GM12892 (cell line): ENCODE measurements around the gene CRYGN.

ENCODE experiments used
- POLR2A ChIP-seq: IDR thresholded peaks from 2 replicates; pipeline ENCODE4 v1.6.1; 2011; ENCODE audit warnings: low read depth, low read length, control low read depth
- POLR2AphosphoS5 ChIP-seq: IDR thresholded peaks from 2 replicates; pipeline ENCODE4 v1.6.1; 2011; ENCODE audit warnings: low read depth, low read length, control low read depth
- TAF1 ChIP-seq: IDR thresholded peaks from 2 replicates; pipeline ENCODE4 v1.6.1; 2011; ENCODE audit warnings: low read depth, mild to moderate bottlenecking, control low read depth, low read length, borderline replicate concordance

DNA sequence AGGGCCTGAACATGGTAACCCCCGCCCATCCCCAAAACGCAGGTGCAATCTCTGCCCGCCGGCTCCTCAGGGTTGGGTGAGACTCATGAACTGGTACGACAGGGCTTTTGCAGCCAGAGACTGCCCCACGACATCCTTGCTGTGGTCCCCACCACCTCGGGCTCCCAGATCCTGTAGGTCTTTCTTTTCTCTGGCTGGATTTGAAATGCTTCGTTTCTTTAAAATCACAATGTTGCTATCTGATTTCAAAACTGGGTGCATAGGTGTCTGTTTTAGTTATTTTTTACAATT lies 52.0 kb downstream of the CRYGN start:
- TF ChIP-seq POLR2A (no peak), POLR2AphosphoS5 (no peak), TAF1 (no peak)
